H9 (cell line): ENCODE data around the gene DMRTC2. TPM values are rescaled to one million over a fixed set of nuclear protein-coding genes. Genes with fewer than 3 reads are reported as not detected.

Source experiments
- DNase-seq: peaks from one replicate; pipeline ENCODE4 v3.0.0-alpha.2; 2017
- H2AFZ ChIP-seq: one replicate; pipeline ENCODE4 v1.6.1; 2013; ENCODE audit warnings: mild to moderate bottlenecking, low read length, control low read depth, moderate library complexity
- H2AK5ac ChIP-seq: 2 replicates; pipeline ENCODE4 v1.6.1; 2013; ENCODE audit warnings: low read length, control low read depth, mixed read lengths; ENCODE audit not compliant: insufficient read length
- H2BK120ac ChIP-seq: one replicate; pipeline ENCODE4 v1.6.1; 2013; ENCODE audit warnings: low read depth, mild to moderate bottlenecking, low read length, control low read depth, inconsistent platforms; ENCODE audit not compliant: poor library complexity, severe bottlenecking
- H2BK12ac ChIP-seq: 2 replicates; pipeline ENCODE4 v1.6.1; 2013; ENCODE audit warnings: low read length, control low read depth, mixed read lengths, low read depth; ENCODE audit not compliant: insufficient read length
- H2BK15ac ChIP-seq: 2 replicates; pipeline ENCODE4 v1.6.1; 2013; ENCODE audit warnings: low read depth, low read length, control low read depth
- H2BK20ac ChIP-seq: one replicate; pipeline ENCODE4 v1.6.1; 2013; ENCODE audit warnings: low read depth, mild to moderate bottlenecking, low read length, control low read depth, inconsistent platforms; ENCODE audit not compliant: poor library complexity, severe bottlenecking
- H2BK5ac ChIP-seq: 2 replicates; pipeline ENCODE4 v1.6.1; 2013; ENCODE audit warnings: low read length, control low read depth, mixed read lengths; ENCODE audit not compliant: insufficient read length
- H3K14ac ChIP-seq: 2 replicates; pipeline ENCODE4 v1.6.1; 2013; ENCODE audit warnings: low read length, control low read depth; ENCODE audit not compliant: insufficient read depth
- H3K18ac ChIP-seq: 2 replicates; pipeline ENCODE4 v1.6.1; 2013; ENCODE audit warnings: low read depth, mild to moderate bottlenecking, mixed read lengths, low read length, control low read depth; ENCODE audit not compliant: insufficient read length
- H3K23ac ChIP-seq: 2 replicates; pipeline ENCODE4 v1.6.1; 2013; ENCODE audit warnings: low read length, control low read depth, mixed read lengths, low read depth; ENCODE audit not compliant: insufficient read length
- H3K23me2 ChIP-seq: 2 replicates; pipeline ENCODE4 v1.6.1; 2013; ENCODE audit warnings: low read depth, mild to moderate bottlenecking, mixed read lengths, low read length, control low read depth; ENCODE audit not compliant: insufficient read length, poor library complexity, severe bottlenecking
- H3K27ac ChIP-seq: 2 replicates; pipeline ENCODE4 v1.5.1; 2013; ENCODE audit warnings: low read length, control low read depth, mixed read lengths, low read depth; ENCODE audit not compliant: insufficient read length
- H3K27me3 ChIP-seq: 2 replicates; pipeline ENCODE4 v1.6.1; 2013; ENCODE audit warnings: low read length, control low read depth, inconsistent platforms; ENCODE audit not compliant: insufficient read depth
- H3K4ac ChIP-seq: 2 replicates; pipeline ENCODE4 v1.6.1; 2013; ENCODE audit warnings: low read depth, mild to moderate bottlenecking, control low read depth, inconsistent platforms, low read length, moderate library complexity
- H3K4me1 ChIP-seq: 2 replicates; pipeline ENCODE4 v1.6.1; 2013; ENCODE audit warnings: low read length, control low read depth, inconsistent platforms; ENCODE audit not compliant: insufficient read depth
- H3K4me2 ChIP-seq: 2 replicates; pipeline ENCODE4 v1.6.1; 2013; ENCODE audit warnings: low read length, control low read depth, mixed read lengths; ENCODE audit not compliant: insufficient read length, insufficient read depth
- H3K56ac ChIP-seq: 2 replicates; pipeline ENCODE4 v1.6.1; 2013; ENCODE audit warnings: low read depth, mild to moderate bottlenecking, mixed read lengths, low read length, control low read depth; ENCODE audit not compliant: insufficient read length
- H3K79me1 ChIP-seq: 2 replicates; pipeline ENCODE4 v1.6.1; 2013; ENCODE audit warnings: low read depth, mild to moderate bottlenecking, moderate library complexity, low read length, control low read depth, inconsistent platforms; ENCODE audit not compliant: insufficient read depth, poor library complexity, severe bottlenecking
- H3K79me2 ChIP-seq: 2 replicates; pipeline ENCODE4 v1.6.1; 2013; ENCODE audit warnings: low read length, control low read depth, inconsistent platforms; ENCODE audit not compliant: insufficient read depth
- H3K9ac ChIP-seq: 2 replicates; pipeline ENCODE4 v1.6.1; 2013; ENCODE audit warnings: low read length, control low read depth, mixed read lengths; ENCODE audit not compliant: insufficient read length; ENCODE audit errors: extremely low read depth
- H3K9me3 ChIP-seq: one replicate; pipeline ENCODE4 v1.6.1; 2013; ENCODE audit warnings: low read depth, low read length, inconsistent platforms; ENCODE audit not compliant: control insufficient read depth
- H3T11ph ChIP-seq: one replicate; pipeline ENCODE4 v1.6.1; 2013; ENCODE audit warnings: mild to moderate bottlenecking, low read length, control low read depth, inconsistent platforms
- H4K20me1 ChIP-seq: one replicate; pipeline ENCODE4 v1.6.1; 2013; ENCODE audit not compliant: control insufficient read depth, insufficient read length, insufficient read depth
- H4K5ac ChIP-seq: 2 replicates; pipeline ENCODE4 v1.6.1; 2013; ENCODE audit warnings: low read depth, mild to moderate bottlenecking, mixed read lengths, low read length, control low read depth; ENCODE audit not compliant: insufficient read length
- H4K8ac ChIP-seq: replicated peaks from 2 replicates; pipeline ENCODE4 v1.6.1; 2013; ENCODE audit warnings: low read length, control low read depth, mixed read lengths, low read depth; ENCODE audit not compliant: insufficient read length
- H4K91ac ChIP-seq: 2 replicates; pipeline ENCODE4 v1.6.1; 2013; ENCODE audit warnings: low read depth, mild to moderate bottlenecking, moderate library complexity, mixed read lengths, low read length, control low read depth; ENCODE audit not compliant: insufficient read length
- H3K27ac Mint-ChIP-seq, 3 experiments: 2 replicates in 2 of 3; 3 replicates in 1 of 3; pipeline ENCODE4 v1.8.0; 2020 to 2021; ENCODE audit warnings: mixed read lengths in 3 of 3, mild to moderate bottlenecking in 1 of 3, moderate library complexity in 1 of 3
- H3K27me3 Mint-ChIP-seq: 2 replicates; pipeline ENCODE4 v1.8.0; 2021; ENCODE audit warnings: low read depth, mild to moderate bottlenecking, moderate library complexity, mixed read lengths
- H3K36me3 Mint-ChIP-seq, 3 experiments: 2 replicates in 2 of 3; 3 replicates in 1 of 3; pipeline ENCODE4 v1.8.0; 2020 to 2021; ENCODE audit warnings: low read depth in 3 of 3, mixed read lengths in 3 of 3; ENCODE audit not compliant: insufficient read depth in 1 of 3
- H3K4me1 Mint-ChIP-seq, 2 experiments: 2 replicates each; pipeline ENCODE4 v1.8.0; 2020; ENCODE audit warnings: mixed read lengths in 2 of 2
- H3K4me3 Mint-ChIP-seq, 2 experiments: 2 replicates in 1 of 2; 3 replicates in 1 of 2; pipeline ENCODE4 v1.8.0; 2020 to 2021; ENCODE audit warnings: mild to moderate bottlenecking in 2 of 2, mixed read lengths in 2 of 2, moderate library complexity in 1 of 2
- H3K9me3 Mint-ChIP-seq, 2 experiments: 2 replicates in 1 of 2; 3 replicates in 1 of 2; pipeline ENCODE4 v1.8.0; 2020; ENCODE audit warnings: mild to moderate bottlenecking in 2 of 2, mixed read lengths in 2 of 2, moderate library complexity in 1 of 2
- WGBS: extraction: QIAGEN DNeasy Blood & Tissue Kit; methylation state at CpG from one replicate; pipeline ENCODE4 v1.1.7; 2013; ENCODE audit warnings: missing lambda C conversion rate, low lambda C conversion rate, mixed read lengths; ENCODE audit not compliant: insufficient read length; ENCODE audit errors: extremely low coverage; 5-methylcytosine and 5-hydroxymethylcytosine counted together
- total RNA-seq: library from RNA; stranded (reverse); gene quantifications from 2 replicates; pipeline ENCODE4 v1.2.1, GENCODE V29; 2021
- TF ChIP-seq, protein P1 (sequence below): fragments of 200-600 bp; sonication (generic); conservative IDR thresholded peaks from 3 replicates; pipeline ENCODE4 v1.8.0; 2021; ENCODE audit warnings: antibody characterized with exemption, mild to moderate bottlenecking

The DMRTC2 gene
- total RNA-seq, 1 experiment from 2014 or later: not detected

DNA sequence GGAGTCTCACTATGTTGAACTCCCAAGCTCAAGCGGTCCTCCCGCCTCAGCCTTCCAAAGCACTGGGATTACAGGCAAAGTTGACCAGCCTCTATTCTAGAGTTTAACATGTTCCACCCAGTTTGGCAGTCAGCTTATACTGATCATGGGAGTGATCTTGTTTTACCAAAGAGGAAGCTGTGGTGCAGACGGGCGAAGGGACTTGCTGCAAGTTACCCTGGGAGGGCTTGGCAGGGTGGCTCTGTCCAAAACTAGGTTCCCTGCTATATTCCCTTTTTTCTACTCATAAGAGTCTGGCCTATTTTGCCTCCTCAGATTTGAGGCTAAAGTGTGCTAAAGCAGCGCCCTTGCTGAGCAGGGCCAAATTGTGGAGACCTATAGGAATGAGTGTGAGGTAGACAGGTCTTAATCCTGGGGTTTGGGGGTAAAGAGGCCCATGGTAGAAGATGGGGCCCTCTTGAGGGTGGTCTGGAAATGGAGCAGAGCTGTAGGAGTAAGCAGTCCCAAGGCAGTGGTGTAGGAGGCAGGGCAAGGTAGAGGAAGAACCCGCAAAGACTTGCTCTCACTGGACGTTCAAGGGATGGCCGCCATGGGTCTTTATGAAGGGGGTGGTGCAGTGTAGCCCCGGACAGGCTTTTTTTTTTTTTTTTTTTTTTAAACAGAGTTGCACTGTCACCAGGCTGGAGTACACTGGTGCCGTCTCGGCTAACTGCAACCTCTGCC is 18.5 kb downstream of the DMRTC2 start:
- peak overlapping the region; percentile 29 to 43; a peak in 4 of 5 replicates for H3K4me3 Mint-ChIP-seq
- peak overlapping the region; percentile 82 to 97 (median 95); a peak in 6 of 7 replicates for H3K27ac Mint-ChIP-seq
- no peak overlapping the region for H3T11ph ChIP-seq
- H3K9ac ChIP-seq: no peak overlapping the region
- H3K4me2 ChIP-seq: no peak overlapping the region
- no peak overlapping the region for H2BK12ac ChIP-seq
- DNase-seq: no peak
- no peaks in the 10 kb centered on the region; the same call in 1 of the 2 replicates for H3K4me1 ChIP-seq
- H4K5ac ChIP-seq: no peak overlapping the region
- no peak overlapping the region for H2BK120ac ChIP-seq
- no peaks in the 10 kb centered on the region; a peak in 1 of 5 replicates for H3K9me3 Mint-ChIP-seq
- TF ChIP-seq, protein P1, sequence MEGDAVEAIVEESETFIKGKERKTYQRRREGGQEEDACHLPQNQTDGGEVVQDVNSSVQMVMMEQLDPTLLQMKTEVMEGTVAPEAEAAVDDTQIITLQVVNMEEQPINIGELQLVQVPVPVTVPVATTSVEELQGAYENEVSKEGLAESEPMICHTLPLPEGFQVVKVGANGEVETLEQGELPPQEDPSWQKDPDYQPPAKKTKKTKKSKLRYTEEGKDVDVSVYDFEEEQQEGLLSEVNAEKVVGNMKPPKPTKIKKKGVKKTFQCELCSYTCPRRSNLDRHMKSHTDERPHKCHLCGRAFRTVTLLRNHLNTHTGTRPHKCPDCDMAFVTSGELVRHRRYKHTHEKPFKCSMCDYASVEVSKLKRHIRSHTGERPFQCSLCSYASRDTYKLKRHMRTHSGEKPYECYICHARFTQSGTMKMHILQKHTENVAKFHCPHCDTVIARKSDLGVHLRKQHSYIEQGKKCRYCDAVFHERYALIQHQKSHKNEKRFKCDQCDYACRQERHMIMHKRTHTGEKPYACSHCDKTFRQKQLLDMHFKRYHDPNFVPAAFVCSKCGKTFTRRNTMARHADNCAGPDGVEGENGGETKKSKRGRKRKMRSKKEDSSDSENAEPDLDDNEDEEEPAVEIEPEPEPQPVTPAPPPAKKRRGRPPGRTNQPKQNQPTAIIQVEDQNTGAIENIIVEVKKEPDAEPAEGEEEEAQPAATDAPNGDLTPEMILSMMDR: no peak
- no peak overlapping the region for H3K23ac ChIP-seq
- no CpG with 5 or more reads among the region's 11 CpGs for WGBS
- H2BK5ac ChIP-seq: no peak overlapping the region
- H2AFZ ChIP-seq: no peak overlapping the region
- H4K8ac ChIP-seq: no peak overlapping the region
- H3K27me3 ChIP-seq: no peaks in the 10 kb centered on the region
- peaks cover 22% of the 10 kb centered on the region for H3K79me1 ChIP-seq
- no peak overlapping the region for H2AK5ac ChIP-seq
- H3K79me2 ChIP-seq: peaks cover 29% of the 10 kb centered on the region
- H3K18ac ChIP-seq: no peak overlapping the region
- no peaks in the 10 kb centered on the region; the same call in 1 of the 2 replicates for H3K27me3 Mint-ChIP-seq
- no peak overlapping the region for H3K4ac ChIP-seq
- no peaks in the 10 kb centered on the region for H3K9me3 ChIP-seq
- H3K14ac ChIP-seq: no peak overlapping the region
- no peak overlapping the region for H2BK20ac ChIP-seq
- H4K91ac ChIP-seq: no peak overlapping the region
- H3K27ac ChIP-seq: no peak overlapping the region
- peaks cover 38 to 51% of the 10 kb centered on the region in 2 experiments for H3K4me1 Mint-ChIP-seq
- no peak overlapping the region for H3K56ac ChIP-seq
- H3K36me3 Mint-ChIP-seq: peaks cover 57 to 77% (median 66%) of the 10 kb centered on the region in 3 experiments
- no peak overlapping the region for H2BK15ac ChIP-seq
- no peaks in the 10 kb centered on the region for H4K20me1 ChIP-seq
- peaks cover 9% of the 10 kb centered on the region for H3K23me2 ChIP-seq
